Left colon (tissue), 2 donors: ENCODE data around the gene HSPA12A. TPM values are rescaled to one million over a fixed set of nuclear protein-coding genes. Genes with fewer than 3 reads are reported as not detected.

ENCODE experiments used
- ATAC-seq: fragments of 200-7000 bp; cut with Tn5 transposase; one replicate; pipeline ENCODE4 v1.9.1; 2020; ENCODE audit warnings: mild to moderate bottlenecking, moderate library complexity
- DNase-seq, 2 donors: peaks; one replicate each; pipeline ENCODE4 v3.0.0-alpha.2; 2020
- intact Hi-C, 2 donors: fragments of 100-400 bp; cut with DNase I in 1 of 2; cut with micrococcal nuclease in 1 of 2; formaldehyde crosslinking; loops; one replicate each; pipeline versions ENCODE4 v1.11.2 to v1.14.0; 2022; cut with DNase I, micrococcal nuclease
- total RNA-seq, 2 donors: library from RNA; stranded (reverse); fragmentation: NEBNext Ultra II Directional; extraction: Animal tissue kit (Norgen Biotek cat#: 25700); gene quantifications; one replicate each; pipeline ENCODE4 v1.2.1, GENCODE V29; 2021
- donor health status: DM: no; HTN: no; CAD: no.
- donor health status: DM: yes; HTN: yes; CAD: no.

HSPA12A gene
- total RNA-seq, 2 donors from 2014 or later: 6.6 to 7.2 TPM

GRCh38 chr10:116684781-116685180 lies 57.6 kb downstream of the HSPA12A start:
- ATAC-seq (no peak), DNase-seq (no peak)

DNA sequence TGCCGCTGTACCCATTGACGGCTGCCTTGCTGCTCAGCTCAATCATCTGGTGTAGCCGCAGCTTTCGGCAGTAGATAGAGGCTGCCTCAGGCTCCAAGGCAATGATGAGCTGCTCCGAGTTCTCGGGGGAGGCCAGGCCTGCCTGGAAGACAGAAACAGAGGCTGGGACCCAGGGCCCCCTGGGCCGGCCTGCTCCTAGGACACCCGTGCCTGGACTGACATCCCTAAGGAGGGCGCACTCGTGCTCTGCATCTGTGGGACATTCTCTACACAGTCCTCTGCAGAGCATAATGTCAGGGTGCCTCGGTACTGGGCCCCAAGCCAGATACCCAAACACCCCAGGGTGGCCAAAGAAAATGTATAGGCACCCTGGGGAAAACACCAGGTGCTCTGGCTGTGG lies 58.5 kb downstream of the HSPA12A start:
- no peak for DNase-seq
- no peak for ATAC-seq
- intact Hi-C loops: loop anchor here in 1 of 2 donors (5.0 kb wide), 1 partner anchor 103 kb away; no protein-coding TSS in a partner anchor

More at GRCh38 chr10:116684781-116685180, 57.6 kb downstream of the HSPA12A start:
- intact Hi-C loops: loop anchor here in 1 of 2 donors (5.0 kb wide), 1 partner anchor 103 kb away; no protein-coding TSS in a partner anchor

DNA sequence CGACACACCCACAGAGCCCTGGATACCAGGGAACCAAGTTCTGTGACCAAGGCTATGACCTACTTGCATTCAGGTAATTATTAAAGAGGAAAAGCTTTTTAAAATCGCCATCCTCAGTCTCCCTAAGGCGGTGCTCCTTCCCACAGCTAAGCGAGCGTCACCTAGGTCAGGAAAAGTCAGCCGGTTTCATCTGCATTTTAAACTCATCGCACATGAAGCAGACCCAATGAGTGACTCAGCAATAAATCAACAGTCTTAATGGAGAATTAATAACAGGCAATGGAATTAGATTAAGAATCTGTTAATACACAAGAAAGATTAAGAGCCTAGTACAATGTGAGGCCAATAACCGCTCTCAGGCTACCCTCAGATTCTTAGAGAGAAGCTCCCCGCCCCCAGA lies 59.2 kb downstream of the HSPA12A start:
- no peak for ATAC-seq

DNA sequence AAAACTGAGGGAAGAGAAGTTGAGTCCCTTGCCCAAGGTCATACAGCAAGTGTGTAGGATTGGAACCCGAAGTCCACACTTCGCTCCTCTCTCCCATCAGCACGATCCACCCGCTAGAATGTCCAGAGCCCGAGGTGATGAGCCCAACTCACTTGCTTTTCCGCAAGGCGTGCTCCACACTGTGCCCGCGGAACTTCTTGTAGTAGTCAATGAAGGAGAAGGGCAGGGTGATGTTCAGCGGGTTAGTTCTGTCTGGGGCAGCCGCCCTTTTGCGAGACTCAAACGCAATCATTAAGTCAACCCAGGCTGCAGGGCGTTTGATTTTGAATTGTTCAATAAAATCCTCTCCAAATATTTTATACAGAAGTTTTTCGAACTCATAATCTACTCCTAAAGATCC lies 63.0 kb downstream of the HSPA12A start:
- intact Hi-C loops: no loop called here
- ATAC-seq (no peak), DNase-seq (no peak)

More for the DNA sequence above, 59.2 kb downstream of the HSPA12A start:
- no peak for DNase-seq
- intact Hi-C loops: loop anchor here in 1 of 2 donors (5.0 kb wide), 1 partner anchor 104 kb away; no protein-coding TSS in a partner anchor

DNA sequence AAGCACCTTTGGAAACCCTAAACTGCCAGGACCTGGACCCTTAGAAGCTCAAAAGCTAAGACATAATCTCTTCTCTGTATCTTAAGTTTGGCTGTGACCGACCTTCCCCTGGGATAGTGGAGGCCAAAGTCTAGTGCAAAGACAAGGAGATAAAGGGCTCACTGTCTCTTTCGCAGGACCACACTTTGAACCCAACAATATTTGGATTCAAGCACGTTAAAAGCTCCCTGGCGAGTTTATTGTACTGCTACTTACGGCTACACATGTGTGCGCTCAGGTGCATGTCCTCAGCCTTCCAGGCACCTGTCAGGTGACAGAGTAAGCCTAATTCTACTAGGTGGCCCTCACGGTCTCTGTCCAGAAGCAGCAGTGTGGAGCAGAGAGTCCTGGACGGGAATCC lies 65.7 kb downstream of the HSPA12A start:
- ATAC-seq (no peak), DNase-seq (no peak)
- intact Hi-C loops: no loop called here

DNA sequence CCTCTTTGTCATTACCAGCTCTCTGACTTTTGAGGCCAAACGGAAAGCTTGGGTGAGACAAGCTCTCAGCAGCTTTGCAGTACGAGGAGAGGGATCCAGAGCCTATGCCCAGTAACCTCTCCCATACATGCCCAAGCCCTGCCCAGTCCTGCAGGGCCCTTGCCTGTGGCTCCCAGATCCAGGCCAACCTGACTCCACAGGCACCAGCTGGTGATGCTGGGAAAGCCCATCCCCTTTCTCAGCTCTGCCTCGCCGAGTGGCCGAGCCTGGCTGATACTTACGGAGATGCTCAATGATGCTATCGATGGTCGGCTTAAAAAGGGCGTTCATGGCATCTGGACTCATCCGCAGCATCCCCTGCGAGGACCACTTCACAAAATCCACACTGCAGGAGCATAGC lies 66.2 kb downstream of the HSPA12A start:
- DNase-seq (no peak), ATAC-seq (no peak)
- intact Hi-C loops: no loop called here

- no peak for DNase-seq
- no peak for ATAC-seq
- intact Hi-C loops: no loop called here
Observed at GRCh38 chr10:116674901-116675423, 67.4 kb downstream of the HSPA12A start.

DNA sequence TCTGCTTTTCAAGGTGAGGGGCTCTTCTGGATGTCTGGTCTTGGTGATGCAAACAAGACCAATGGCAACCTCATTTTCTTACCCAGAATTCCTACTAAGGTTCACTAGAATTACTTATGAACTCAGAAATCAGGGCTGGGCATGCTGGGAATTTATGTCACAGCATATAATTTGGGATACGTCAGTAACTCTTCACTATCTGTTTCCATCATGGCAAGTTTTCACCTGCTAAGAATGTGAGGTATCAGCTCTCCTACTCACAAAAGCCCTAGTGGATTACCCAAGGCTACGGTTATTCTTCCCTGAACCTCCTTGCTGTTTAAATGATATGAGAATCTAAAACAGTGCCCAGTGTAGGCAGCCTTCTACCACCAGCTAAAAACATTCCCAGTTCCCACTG lies 68.5 kb downstream of the HSPA12A start:
- no peak for DNase-seq
- ATAC-seq: no peak
- intact Hi-C loops: no loop called here

- intact Hi-C loops: no loop called here
- DNase-seq (no peak), ATAC-seq (no peak)
Observed at GRCh38 chr10:116672891-116673290, 69.5 kb downstream of the HSPA12A start.

DNA sequence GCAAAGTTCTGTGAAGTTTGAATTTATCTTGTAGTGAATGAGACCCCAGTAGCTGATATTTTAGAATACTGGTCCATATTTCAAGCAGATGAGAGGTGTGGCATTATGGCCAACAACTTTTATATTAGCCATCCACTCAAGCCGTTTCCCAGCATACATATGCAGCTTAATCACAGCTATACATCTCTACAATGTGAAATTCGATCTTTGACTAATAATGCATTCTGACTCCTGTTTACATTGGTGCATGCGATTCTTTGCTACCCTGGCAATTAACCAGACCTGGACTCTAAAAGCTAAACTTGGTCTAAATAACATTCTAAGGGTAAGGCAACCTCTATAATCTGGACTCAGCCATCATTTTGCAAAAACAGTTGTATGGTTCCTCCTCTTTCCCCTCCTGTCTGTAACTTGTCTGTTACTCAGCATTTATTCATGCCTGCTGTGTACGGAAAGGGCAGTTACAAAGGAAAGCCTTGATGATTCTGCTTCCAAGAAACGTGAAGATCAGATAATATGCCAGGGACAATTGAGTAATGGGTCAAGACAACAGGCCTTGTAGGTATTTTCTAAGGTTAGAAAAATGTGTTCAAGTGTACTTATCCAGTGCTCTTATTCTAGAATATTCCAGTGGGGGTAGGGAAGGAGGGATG lies 71.0 kb downstream of the HSPA12A start:
- intact Hi-C loops: no loop called here
- no peak for ATAC-seq
- DNase-seq: no peak

GRCh38 chr10:116670706-116671105 lies 71.7 kb downstream of the HSPA12A start:
- DNase-seq: no peak
- intact Hi-C loops: no loop called here
- ATAC-seq: peak; percentile 12

GRCh38 chr10:116669832-116670644 lies 72.3 kb downstream of the HSPA12A start:
- ATAC-seq (peak; percentile 96), DNase-seq (peak; percentile 61 to 73)
- intact Hi-C loops: no loop called here

DNA sequence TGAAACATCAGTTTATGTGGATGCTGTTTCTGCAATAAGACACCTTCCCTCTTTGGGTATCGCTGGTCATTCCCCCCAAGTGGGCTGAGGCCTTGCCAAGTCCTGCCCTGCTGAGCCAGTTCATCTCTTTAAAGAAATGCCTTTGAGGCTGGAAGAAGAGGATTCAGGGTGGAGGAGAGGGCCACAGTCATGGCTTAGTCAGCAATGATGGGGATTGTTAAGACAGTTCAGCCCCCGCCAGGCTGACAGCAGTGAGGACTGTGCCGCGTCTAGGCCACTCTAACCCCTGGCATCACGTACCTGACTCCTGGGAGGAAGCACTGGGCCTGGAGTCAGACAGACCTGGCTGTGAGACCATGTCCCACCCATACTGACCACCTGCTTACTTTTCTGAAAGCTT lies 73.3 kb downstream of the HSPA12A start:
- ATAC-seq (no peak), DNase-seq (no peak)
- intact Hi-C loops: no loop called here

- ATAC-seq: no peak
- no peak for DNase-seq
- intact Hi-C loops: no loop called here
Observed at GRCh38 chr10:116668446-116668845, 73.9 kb downstream of the HSPA12A start.

DNA sequence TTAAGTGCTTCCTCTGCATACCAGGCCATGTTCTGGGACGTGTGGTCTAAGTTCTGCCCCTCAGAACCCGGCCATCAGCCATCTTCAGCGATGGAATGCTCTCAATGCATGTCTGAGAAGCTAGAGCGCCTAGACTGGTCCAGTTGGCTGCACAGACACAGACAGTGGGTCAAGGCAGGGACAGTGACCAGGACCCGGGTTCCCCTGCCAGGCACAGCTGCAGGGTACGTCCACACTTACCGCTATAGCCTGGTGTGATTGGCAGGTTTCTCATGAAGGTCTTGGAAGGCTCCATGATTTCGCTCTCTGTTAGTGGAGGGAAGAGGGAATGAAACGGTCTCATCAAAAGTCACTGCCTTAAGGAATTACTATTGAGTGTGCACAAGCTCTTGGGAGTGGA lies 74.3 kb downstream of the HSPA12A start:
- DNase-seq (no peak), ATAC-seq (no peak)
- intact Hi-C loops: no loop called here

DNA sequence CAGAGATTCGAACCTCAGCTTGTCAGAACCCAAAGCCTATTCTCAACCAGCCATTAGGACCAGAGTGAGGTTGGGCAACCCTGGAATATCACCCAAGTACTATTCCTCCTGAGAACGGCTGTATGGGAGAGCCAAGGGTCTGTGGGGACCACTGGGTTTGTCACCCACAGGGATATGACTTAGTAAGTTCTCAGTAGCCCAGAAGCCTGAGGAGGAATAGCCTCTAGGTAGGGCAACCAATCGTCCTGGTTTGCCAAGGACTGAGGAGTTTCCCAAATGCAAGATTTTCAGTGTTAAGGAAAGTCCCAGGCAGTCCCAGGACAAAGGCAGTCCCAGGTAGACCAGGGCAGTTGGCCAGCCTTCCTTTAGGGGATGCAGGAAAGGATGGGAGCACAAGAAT lies 74.9 kb downstream of the HSPA12A start:
- no peak for DNase-seq
- no peak for ATAC-seq
- intact Hi-C loops: no loop called here

DNA sequence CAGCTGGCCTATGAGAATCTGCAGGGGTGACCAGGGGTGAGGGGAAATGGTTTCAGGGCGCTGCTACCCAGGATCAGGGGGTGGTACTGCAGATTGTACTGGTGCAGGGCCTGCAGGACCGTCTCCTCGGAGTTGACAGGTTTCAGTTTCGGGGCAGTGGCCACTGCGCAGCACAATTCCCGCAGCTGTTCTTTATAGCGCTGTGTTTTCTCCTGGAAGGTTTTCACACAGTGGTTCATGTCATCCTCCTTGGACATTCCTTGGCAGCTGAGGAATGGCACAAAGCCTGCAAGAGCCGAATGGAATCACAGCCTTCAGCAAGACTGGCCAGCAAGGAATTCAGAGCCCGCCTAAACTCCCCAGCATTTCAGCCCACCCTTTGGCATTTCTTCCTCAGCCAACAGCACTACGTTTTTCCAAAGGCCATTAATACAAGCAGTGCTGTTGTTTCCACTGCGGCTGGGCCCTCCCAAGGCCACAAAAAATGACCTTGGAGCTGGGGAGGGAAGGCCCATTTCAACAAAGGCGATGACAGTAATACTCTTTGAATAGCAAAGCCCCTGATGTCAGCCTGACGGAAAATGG lies 76.7 kb downstream of the HSPA12A start:
- ATAC-seq (no peak), DNase-seq (no peak)
- intact Hi-C loops: no loop called here

GRCh38 chr10:116664631-116665030 lies 77.7 kb downstream of the HSPA12A start:
- intact Hi-C loops: no loop called here
- DNase-seq: no peak
- no peak for ATAC-seq

GRCh38 chr10:116663342-116663741 lies 79.0 kb downstream of the HSPA12A start:
- DNase-seq: no peak
- intact Hi-C loops: no loop called here
- no peak for ATAC-seq

- DNase-seq (no peak), ATAC-seq (no peak)
- intact Hi-C loops: no loop called here
Observed at GRCh38 chr10:116660860-116661259, 81.5 kb downstream of the HSPA12A start.
